DMS114 treated with DMSO at 0.1 percent for 48 hours (cell line): ENCODE data around the gene KPNA2.

ENCODE experiments used
- DNase-seq: peaks from one replicate; lab custom pipeline; 2025; ENCODE audit not compliant: unreplicated experiment; lab: John Stamatoyannopoulos, UW

Gene KPNA2

GRCh38 chr17:68095205-68095811 lies 59.8 kb downstream of the KPNA2 start:
- DNase-seq: no peak

GRCh38 chr17:68096111-68096510 lies 60.6 kb downstream of the KPNA2 start:
- no peak for DNase-seq
